Body of pancreas (tissue), 4 donors: ENCODE results near the gene LCN9.

Experiments used
- POLR2A ChIP-seq, 3 donors: fragments of 450-650 bp; IDR thresholded peaks; one replicate each; pipeline ENCODE4 v1.6.1; 2016; ENCODE audit warnings: antibody characterized with exemption in 3 of 3, mild to moderate bottlenecking in 2 of 3
- TF ChIP-seq, protein P1 (sequence below), 7 experiments: fragments of 450-650 bp in 4 of 7; fragments of 200-600 bp in 3 of 7; sonication (generic) in 3 of 7; IDR thresholded peaks; one replicate each; pipeline ENCODE4 v1.5.1; 2016 to 2019; ENCODE audit warnings: antibody characterized with exemption in 7 of 7

DNA sequence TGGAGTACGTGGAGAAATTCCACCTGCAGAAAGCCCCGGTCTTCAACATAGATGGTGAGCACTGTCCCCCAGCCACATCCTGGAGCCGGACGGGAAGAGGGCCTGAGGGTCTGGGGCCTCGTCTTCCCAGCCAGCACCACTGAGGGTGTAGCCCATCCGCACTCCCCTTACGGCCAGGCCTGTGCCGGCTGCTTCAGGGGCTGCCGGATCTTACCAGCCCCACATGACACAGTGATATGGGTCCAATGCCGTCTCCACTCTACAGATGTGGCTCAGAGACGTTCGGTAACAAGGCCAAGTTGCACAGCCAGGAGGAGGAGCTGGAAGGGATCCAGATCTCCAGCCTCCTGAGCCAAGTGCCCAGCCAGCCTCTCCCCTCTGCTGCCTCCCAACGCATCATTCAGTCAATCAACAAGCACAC is 45.1 kb upstream of the LCN9 start:
- no peak for TF ChIP-seq POLR2A (IDR thresholded peaks at IDR 0.05)
- TF ChIP-seq, protein P1, sequence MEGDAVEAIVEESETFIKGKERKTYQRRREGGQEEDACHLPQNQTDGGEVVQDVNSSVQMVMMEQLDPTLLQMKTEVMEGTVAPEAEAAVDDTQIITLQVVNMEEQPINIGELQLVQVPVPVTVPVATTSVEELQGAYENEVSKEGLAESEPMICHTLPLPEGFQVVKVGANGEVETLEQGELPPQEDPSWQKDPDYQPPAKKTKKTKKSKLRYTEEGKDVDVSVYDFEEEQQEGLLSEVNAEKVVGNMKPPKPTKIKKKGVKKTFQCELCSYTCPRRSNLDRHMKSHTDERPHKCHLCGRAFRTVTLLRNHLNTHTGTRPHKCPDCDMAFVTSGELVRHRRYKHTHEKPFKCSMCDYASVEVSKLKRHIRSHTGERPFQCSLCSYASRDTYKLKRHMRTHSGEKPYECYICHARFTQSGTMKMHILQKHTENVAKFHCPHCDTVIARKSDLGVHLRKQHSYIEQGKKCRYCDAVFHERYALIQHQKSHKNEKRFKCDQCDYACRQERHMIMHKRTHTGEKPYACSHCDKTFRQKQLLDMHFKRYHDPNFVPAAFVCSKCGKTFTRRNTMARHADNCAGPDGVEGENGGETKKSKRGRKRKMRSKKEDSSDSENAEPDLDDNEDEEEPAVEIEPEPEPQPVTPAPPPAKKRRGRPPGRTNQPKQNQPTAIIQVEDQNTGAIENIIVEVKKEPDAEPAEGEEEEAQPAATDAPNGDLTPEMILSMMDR (IDR thresholded peaks at IDR 0.05) = no peak
